Dermis blood vessel endothelial cell (primary cell): ENCODE results near the gene NOD2. TPM values are rescaled to one million over a fixed set of nuclear protein-coding genes. Genes with fewer than 3 reads are reported as not detected.

Source experiments
- DNase-seq: peaks from one replicate; pipeline ENCODE4 v3.0.0; 2010
- total RNA-seq: library from RNA; depleted of rRNA; stranded (reverse); fragments of >200 nt; gene quantifications from 2 replicates; pipeline ENCODE4 v1.2.3, GENCODE V29; 2014

The NOD2 gene
- total RNA-seq, 1 donor from 2014 or later = 0.51 TPM

- DNase-seq = no peak
These were observed 1.9 kb downstream of the NOD2 start for GRCh38 chr16:50695017-50696000.

GRCh38 chr16:50696126-50696525 is 2.7 kb downstream of the NOD2 start:
- DNase-seq = no peak

- DNase-seq = peak; percentile 55
These were observed 3.4 kb downstream of the NOD2 start for GRCh38 chr16:50696575-50697420.

- no peak for DNase-seq
These were observed 4.0 kb downstream of the NOD2 start for GRCh38 chr16:50697421-50697715.

GRCh38 chr16:50697881-50698767 is 4.7 kb downstream of the NOD2 start:
- DNase-seq = peak; percentile 64

- DNase-seq = no peak
These were observed 6.1 kb downstream of the NOD2 start for GRCh38 chr16:50699326-50700159.

- peak; percentile 37 for DNase-seq
These were observed 9.3 kb downstream of the NOD2 start for GRCh38 chr16:50702725-50703124.

- DNase-seq = no peak
These were observed 10.8 kb downstream of the NOD2 start for GRCh38 chr16:50704245-50704644.

GRCh38 chr16:50705436-50706110 is 12.2 kb downstream of the NOD2 start:
- peak; percentile 64 for DNase-seq

GRCh38 chr16:50706250-50706649 is 12.8 kb downstream of the NOD2 start:
- no peak for DNase-seq

- DNase-seq = no peak
These were observed 15.1 kb downstream of the NOD2 start for GRCh38 chr16:50708373-50709060.

GRCh38 chr16:50709061-50709684 is 15.8 kb downstream of the NOD2 start:
- DNase-seq = no peak

- no peak for DNase-seq
These were observed 16.6 kb downstream of the NOD2 start for GRCh38 chr16:50709980-50710379.

- DNase-seq = no peak
These were observed 17.6 kb downstream of the NOD2 start for GRCh38 chr16:50711040-50711439.

GRCh38 chr16:50711862-50712559 is 18.6 kb downstream of the NOD2 start:
- DNase-seq = peak; percentile 40

- peak; percentile 28 for DNase-seq
These were observed 19.1 kb downstream of the NOD2 start for GRCh38 chr16:50712560-50712898.

- no peak for DNase-seq
These were observed 19.6 kb downstream of the NOD2 start for GRCh38 chr16:50712956-50713355.

GRCh38 chr16:50717091-50717490 is 23.7 kb downstream of the NOD2 start:
- no peak for DNase-seq

- no peak for DNase-seq
These were observed 24.1 kb downstream of the NOD2 start for GRCh38 chr16:50717494-50717893.
